Adipose tissue (tissue), 3 donors: Measurements from ENCODE around the gene PPP1R15A. TPM values are rescaled to one million over a fixed set of nuclear protein-coding genes. Genes with fewer than 3 reads are reported as not detected.
"Not testable (repeated sequence)": the region's sequence is repeated elsewhere in the genome, so short reads cannot be mapped to it uniquely, and the experiment has no call there.

Experiments used
- H3K27ac ChIP-seq: one replicate; pipeline ENCODE4 v1.5.1; 2013; ENCODE audit warnings: low read depth, low read length
- WGBS, 3 donors: extraction: QIAGEN DNeasy Blood & Tissue Kit; methylation state at CpG; one replicate each; pipeline ENCODE4 v1.1.7; 2013; 5-methylcytosine and 5-hydroxymethylcytosine counted together
- polyA plus RNA-seq, 3 donors: library from polyadenylated mRNA; stranded (reverse); fragments of 200-250 nt; gene quantifications; one replicate each; pipeline ENCODE4 v1.2.3, GENCODE V29; 2013
- donor health status: healthy with polysubstance abuse.
- donor health status: Bipolar disorder and iron deficiency.
- donor health status: healthy.

The PPP1R15A gene
- polyA plus RNA-seq, 3 donors: 18.7 to 240 (median 197) TPM

DNA sequence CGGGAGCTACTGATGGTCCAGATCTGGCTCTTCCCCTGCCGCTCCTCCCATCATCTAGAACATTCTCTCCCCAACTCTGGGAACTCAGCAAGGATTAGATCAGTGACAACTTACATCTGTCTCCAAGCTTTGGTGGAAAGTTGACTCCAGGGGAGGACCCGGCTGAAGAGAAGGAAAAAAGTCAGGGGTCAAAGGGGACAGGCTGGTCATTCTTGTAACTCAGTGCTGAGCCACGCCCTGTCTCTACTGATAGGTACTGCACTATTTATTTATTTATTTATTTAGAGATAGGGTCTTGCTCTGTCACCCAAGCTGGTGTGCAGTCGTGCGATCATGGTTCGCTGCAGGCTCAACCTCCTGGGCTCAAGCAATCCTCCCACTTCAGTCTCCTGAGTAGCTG is 18.1 kb upstream of the PPP1R15A start:
- no peak overlapping the region for H3K27ac ChIP-seq
- WGBS, 3 donors: 83 to 87% (median 83%) methylated on average over 7 of the region's 7 CpGs

DNA sequence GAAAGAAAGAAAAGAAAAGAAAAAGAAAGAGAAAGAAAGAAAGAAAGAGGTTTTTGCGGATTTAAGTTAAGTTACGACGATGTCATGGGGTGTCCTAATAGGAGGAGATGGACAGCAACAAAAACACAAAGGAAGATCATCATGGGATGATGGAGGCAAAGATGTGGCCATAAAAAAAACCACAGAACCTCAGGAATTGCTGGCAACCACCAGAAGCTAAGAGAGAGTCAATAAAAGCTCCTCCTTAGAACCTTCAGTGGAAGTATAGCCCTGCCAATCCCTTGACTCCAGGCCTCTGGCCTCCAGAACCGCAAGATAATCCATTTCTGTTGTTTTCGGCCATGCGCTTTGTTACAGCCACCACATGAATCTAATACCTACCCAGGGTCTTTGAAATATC is 15.3 kb upstream of the PPP1R15A start:
- WGBS, 3 donors: 96 to 98% (median 97%) methylated on average over 6 of the region's 6 CpGs
- no peak overlapping the region for H3K27ac ChIP-seq

DNA sequence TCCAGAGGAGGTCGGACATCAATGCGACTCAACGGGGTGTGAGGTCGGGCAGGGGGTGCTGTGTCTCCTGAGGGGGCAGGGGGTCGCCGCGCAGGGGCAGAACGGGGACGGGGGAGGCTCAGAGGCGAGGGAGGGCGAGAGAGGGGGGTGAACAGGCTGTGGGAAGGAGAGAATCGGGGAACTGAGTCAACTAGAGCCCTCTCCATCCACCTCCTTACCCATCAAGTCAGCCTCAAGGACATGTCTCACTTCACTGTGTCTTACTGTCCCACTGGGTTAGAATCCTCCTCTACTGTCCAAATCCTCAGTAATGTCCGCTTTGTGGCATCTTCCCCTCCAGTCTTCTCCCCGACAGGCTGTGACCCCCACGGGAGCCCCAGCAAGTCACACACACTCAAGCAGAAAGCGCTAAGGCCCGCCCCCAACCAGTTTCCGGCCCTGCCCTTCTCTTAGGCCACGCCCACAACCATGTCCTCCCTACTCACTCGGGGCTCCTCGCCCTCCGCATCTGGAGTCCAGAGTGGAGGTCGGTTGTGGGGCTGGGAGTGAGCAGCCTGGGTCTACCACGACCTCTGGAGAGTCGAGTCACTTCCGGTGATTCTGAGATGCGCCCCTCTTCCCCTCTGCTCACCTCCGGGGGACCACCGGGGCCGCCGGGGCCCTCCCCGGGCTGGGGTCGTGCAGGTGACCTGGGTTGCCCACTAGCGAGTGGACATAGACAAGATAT is 13.1 kb upstream of the PPP1R15A start:
- whole genome bisulfite sequencing, 3 donors: 25 to 48% (median 41%) methylated on average over 31 to 34 of the region's 34 CpGs
- H3K27ac ChIP-seq: no peak overlapping the region

DNA sequence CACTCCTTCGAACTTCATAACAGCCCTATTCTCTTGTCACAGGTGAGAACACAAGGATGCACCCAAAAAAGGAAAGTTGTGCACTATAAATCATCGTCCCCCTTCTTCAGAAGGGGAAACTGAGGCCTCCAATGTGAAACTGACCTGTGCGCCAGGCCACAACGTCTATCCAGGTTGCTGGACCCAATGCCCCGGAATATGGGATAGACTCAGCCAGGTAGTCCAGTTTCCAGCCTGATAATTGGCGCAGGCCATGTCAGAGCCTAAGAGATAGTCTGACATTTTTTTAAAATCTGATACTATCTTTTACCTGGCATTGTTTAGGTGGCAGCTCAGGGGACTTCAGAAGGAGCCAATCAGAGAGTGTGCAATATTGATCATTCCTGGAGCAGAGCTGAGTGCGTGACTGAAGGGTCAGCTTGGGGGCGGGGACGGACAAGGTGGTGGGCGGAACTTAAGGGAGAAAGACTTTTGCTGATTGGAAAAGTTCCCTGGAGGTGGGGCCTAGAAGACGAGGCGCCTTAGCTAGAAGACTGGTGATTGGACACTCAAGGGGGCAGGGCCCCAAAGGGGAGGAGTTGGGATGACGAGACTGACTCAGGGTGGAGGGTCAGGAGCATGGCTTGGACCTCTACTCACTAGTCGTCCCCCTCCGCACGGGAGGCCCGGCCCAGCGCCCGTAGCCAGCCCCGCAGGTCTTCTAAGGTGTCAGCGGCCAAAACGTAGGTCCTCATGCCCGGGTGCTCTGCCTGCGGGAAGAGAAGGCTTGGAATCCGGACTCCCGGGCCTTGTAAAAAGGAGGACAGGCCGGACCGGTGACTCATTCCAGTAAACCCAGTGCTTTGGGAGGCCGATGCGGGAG is 12.3 kb upstream of the PPP1R15A start:
- WGBS, 3 donors: 57 to 82% (median 80%) methylated on average over 29 to 30 of the region's 30 CpGs

DNA sequence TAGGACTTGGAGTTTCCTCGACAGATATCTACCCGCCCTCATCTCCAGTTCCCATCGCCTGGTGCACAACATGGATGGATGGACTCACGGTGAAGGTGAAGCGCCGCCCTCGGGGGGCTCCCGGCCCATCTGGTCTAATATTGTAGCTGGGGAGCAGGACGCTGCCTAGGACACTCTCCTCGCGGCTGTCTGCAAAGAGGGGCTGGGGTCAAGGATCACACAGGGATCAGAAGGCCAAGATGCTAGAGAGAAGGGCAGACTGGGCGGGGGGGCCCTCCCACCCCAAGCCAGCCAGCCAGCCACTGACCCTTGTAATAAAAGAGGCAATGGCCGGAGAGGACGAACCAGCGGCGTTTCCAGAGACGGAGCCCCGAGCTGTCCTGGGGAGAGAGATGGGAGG is 10.9 kb upstream of the PPP1R15A start:
- no peak overlapping the region for H3K27ac ChIP-seq
- WGBS, 3 donors: 87 to 91% (median 90%) methylated on average over 18 of the region's 18 CpGs

More for the DNA sequence above, 12.3 kb upstream of the PPP1R15A start:
- no peak overlapping the region for H3K27ac ChIP-seq

DNA sequence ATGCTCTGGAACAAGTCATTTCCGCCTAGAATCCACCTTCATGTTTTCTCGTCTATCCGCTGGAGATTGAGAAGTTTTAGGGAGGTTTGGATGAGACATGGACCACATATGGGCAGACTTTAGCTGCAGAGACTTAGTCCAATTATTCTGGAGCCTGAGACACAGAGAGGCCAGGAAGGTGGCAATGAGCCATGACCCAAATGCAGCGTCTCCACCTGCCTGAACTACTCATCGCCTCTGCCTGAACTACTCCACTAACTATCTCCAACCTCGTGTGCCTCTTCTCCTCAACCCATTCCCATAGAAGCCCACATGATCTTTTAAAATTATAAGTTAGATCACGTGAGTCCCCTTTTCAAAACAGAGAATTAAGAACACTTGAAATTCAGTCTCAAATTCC is 9.4 kb upstream of the PPP1R15A start:
- no peak overlapping the region for H3K27ac ChIP-seq
- WGBS, 3 donors: 72 to 80% (median 76%) methylated on average over 7 of the region's 7 CpGs

DNA sequence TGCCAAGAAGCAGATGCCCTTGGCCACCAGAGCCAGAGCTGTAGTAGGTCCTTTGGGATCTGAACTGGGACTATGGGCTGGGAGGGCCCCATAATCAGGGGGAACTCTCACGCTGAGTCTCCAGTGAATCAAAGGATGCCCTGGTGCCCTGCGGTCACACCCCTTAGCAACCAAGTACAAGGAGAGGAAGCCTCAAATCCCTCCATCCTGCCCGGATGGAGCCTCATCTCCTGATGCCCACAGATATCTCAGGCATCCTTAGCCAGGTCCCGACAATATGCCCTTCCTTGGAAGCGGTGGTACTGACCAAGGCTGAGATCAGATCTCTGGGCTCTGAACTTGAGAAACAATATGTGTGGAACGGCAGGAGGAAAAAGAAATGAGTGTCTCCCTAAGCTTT is 5.5 kb upstream of the PPP1R15A start:
- no peak overlapping the region for H3K27ac ChIP-seq
- WGBS, 3 donors: 57 to 66% (median 63%) methylated on average over 6 of the region's 6 CpGs

DNA sequence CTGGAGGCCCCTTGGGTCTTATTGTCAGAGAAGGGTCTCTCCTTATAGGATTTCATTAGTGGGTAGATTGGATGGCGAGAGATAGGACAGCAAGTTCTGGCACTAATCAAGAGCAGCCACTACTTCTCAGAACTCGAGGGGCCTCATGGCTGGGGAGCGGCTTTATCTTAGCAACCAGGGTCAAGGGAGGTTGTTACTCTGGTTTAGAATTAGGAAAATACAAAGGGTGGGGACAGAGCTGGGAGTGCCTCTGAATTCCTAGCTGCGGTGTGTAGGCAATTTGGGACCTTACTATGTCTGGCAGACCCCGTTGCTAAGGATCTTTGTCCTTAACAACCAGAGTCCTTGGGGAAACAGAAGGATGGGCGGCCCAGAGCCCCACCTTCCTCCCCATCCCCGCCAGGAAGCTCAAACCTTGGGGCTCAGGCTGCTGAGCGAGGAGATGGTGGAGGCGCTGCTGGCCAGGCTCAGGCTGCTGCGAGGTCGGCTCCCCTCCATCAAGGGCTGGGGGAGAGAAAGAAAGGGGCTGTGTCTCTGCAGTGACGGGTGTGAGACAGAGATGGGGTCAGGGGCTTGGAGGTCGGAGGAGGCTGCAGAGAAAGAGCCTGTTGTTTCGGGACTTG is 5.0 kb upstream of the PPP1R15A start:
- no peak overlapping the region for H3K27ac ChIP-seq
- WGBS, 3 donors: 49 to 61% (median 54%) methylated on average over 13 to 14 of the region's 14 CpGs

DNA sequence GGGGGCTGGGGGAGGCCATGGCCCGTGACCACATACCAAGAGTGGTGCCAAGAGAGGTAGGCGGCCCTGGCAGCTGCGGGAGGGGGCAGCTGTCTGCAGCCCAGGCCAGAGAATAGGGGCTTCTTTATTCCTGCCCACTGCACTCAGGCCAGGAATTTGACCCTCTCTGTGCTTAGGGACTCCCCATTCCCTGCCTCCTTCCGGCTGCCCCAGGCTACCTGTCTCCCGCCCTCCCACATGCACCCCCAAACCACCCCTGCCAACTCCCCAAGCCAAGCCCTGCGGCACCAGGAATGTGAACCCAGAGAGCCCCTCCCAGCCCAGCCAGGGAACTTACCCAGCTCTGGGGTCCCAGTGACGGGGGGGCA is 4.5 kb upstream of the PPP1R15A start:
- 45 to 55% (median 47%) methylated on average over 7 of the region's 7 CpGs for WGBS, 3 donors
- no peak overlapping the region for H3K27ac ChIP-seq

DNA sequence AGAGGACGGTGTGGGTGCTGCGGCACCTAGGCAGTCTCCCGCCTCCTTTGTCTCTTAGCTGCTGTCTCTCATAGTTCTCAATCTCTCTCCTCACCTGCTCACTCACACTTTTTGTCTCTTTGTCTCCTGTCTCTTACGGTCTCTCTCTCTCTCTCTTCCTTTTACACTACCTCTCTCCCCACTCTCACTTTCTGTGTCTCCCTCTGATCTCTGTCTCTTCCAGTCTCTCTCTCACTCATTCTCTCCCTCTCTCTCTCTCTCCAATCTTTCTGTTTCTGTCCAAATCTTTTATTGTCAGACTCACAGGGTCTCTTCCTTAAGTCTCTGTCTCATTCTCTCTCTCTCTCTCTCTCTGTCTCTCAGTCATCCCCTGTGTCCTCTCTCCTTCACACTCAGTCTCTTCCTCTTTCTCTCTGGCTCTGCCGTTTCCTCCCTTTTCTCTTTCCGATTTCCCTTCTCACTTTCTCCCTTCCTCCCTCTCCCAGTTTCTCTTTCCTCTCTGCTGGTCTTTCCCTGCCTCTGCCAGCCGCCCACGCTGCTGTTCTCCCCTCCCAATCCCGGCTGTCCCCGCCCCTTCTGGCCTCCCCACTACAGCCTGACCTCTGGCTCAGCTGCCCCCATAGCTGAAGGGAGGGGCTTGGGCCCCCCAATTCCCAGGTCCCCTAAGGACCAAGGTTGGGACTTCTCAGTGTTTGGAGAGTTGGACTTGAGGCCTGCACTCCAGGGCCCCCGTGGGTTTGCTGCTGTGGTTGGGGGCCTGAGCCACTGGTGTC is 3.9 kb upstream of the PPP1R15A start, which contains the start of gene PLEKHA4:
Gene PLEKHA4 (minus strand): TSS at position 504 of the 773 bp plus-strand sequence. CDS start 997 bp downstream, outside the sequence.
- WGBS, 3 donors: 24 to 46% (median 43%) methylated on average over 11 of the region's 11 CpGs

DNA sequence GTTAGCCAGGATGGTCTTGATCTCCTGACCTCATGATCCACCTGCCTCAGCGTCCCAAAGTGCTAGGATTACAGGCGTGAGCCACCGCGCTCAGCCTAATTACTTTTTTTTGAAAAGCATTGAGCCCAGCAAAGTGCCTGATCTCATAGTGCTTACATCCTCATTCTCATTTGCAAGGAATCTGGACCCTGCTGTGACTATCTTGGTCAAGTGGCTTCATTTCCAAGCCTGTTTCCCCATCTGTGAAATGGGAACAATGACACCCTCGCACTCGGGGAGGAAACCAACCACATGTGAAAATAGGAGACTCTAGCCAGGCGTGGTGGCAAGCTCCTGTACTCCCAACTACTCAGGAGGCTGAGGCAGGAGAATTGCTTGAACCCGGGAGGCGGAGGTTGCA is 2.2 kb upstream of the PPP1R15A start:
- H3K27ac ChIP-seq: no peak overlapping the region
- 95 to 96% (median 95%) methylated on average over 9 of the region's 9 CpGs for WGBS, 3 donors

More for the DNA sequence above, 3.9 kb upstream of the PPP1R15A start, which contains the start of gene PLEKHA4:
- peak within 1 kb of the TSS; percentile 25 for H3K27ac ChIP-seq

DNA sequence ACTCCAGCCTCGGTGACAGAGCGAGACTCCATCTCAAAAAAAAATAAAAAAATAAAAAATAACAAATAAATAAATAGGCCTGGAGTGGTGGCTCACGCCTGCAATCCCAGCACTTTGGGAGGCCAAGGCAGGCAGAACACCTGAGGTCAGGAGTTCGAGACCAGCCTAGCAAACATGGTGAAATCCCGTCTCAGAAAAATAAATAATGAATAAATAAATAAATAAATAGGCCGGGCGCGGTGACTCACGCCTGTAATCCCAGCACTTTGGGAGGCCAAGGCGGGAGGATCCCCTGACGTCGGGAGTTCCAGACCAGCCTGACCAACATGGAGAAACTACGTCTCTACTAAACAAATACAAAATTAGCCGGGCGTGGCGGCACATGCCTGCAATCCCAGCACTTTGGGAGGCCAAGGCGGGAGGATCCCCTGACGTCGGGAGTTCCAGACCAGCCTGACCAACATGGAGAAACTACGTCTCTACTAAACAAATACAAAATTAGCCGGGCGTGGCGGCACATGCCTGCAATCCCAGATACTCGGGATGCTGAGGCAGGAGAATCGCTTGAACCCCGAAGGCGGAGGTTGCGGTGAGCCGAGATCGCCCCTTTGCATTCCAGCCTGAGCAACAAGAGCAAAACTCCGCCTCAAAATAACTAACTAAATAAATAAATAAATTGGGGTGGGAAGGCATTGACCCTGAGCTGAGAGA is 595 bp upstream of the PPP1R15A start:
- H3K27ac ChIP-seq: not testable (repeated sequence)
- 64 to 87% (median 79%) methylated on average over 24 to 31 of the region's 31 CpGs for WGBS, 3 donors

DNA sequence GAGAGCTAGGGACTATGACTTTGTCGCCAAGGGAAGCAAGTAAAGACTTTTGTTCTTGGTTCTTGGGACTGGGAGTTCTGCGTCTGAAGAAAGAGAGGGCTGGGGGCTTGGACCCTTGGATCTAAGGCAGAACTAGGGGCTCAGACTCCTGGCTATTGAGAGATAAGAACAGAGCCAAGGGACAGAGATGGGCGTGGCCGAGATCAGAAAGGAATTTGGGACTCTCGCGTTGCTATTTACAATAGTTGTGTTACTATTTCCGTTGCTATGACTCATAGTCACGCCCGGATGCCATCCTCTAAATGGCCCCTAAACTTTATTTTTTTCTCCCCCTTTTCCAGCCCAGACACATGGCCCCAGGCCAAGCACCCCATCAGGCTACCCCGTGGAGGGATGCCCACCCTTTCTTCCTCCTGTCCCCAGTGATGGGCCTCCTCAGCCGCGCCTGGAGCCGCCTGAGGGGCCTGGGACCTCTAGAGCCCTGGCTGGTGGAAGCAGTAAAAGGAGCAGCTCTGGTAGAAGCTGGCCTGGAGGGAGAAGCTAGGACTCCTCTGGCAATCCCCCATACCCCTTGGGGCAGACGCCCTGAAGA is 759 bp downstream of the PPP1R15A start:
- H3K27ac ChIP-seq: peak overlapping the region; percentile 100
- WGBS, 3 donors: 1 to 19% (median 4%) methylated on average over 14 of the region's 14 CpGs

DNA sequence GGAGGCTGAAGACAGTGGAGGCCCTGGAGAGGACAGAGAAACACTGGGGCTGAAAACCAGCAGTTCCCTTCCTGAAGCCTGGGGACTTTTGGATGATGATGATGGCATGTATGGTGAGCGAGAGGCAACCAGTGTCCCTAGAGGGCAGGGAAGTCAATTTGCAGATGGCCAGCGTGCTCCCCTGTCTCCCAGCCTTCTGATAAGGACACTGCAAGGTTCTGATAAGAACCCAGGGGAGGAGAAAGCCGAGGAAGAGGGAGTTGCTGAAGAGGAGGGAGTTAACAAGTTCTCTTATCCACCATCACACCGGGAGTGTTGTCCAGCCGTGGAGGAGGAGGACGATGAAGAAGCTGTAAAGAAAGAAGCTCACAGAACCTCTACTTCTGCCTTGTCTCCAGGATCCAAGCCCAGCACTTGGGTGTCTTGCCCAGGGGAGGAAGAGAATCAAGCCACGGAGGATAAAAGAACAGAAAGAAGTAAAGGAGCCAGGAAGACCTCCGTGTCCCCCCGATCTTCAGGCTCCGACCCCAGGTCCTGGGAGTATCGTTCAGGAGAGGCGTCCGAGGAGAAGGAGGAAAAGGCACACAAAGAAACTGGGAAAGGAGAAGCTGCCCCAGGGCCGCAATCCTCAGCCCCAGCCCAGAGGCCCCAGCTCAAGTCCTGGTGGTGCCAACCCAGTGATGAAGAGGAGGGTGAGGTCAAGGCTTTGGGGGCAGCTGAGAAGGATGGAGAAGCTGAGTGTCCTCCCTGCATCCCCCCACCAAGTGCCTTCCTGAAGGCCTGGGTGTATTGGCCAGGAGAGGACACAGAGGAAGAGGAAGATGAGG is 1.5 kb downstream of the PPP1R15A start:
- WGBS, 3 donors: 33 to 49% (median 44%) methylated on average over 14 of the region's 14 CpGs

DNA sequence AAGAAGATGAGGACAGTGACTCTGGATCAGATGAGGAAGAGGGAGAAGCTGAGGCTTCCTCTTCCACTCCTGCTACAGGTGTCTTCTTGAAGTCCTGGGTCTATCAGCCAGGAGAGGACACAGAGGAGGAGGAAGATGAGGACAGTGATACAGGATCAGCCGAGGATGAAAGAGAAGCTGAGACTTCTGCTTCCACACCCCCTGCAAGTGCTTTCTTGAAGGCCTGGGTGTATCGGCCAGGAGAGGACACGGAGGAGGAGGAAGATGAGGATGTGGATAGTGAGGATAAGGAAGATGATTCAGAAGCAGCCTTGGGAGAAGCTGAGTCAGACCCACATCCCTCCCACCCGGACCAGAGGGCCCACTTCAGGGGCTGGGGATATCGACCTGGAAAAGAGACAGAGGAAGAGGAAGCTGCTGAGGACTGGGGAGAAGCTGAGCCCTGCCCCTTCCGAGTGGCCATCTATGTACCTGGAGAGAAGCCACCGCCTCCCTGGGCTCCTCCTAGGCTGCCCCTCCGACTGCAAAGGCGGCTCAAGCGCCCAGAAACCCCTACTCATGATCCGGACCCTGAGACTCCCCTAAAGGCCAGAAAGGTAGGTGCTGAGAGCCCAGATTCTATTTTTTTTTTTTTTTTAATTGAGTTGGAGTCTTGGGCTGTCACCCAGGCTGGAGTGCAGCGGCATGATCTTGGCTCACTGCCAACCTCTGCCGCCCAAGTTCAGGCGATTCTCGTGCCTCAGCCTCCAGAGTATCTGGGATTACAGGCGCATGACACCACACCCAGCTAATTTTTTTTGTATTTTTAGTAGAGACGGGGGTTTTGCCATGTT is 2.3 kb downstream of the PPP1R15A start:
- H3K27ac ChIP-seq: peak overlapping the region; percentile 75
- WGBS, 3 donors: 19 to 44% (median 25%) methylated on average over 17 of the region's 17 CpGs

More for the DNA sequence above, 1.5 kb downstream of the PPP1R15A start:
- peak overlapping the region; percentile 75 for H3K27ac ChIP-seq
